Cardiac fibroblast (primary cell): ENCODE data around the gene ENOPH1.

Experiments used
- DNase-seq, 2 donors: peaks; one replicate each; pipeline versions ENCODE4 v3.0.0 to v3.0.0-alpha.2; 2010; ENCODE audit warnings: low read depth in 2 of 2
- H3K4me3 ChIP-seq, 2 donors: replicated peaks in 1 of 2; 1 replicate in 1 of 2; 2 replicates in 1 of 2; pipeline ENCODE4 v1.5.1; 2011; ENCODE audit warnings: low read depth in 2 of 2, low read length in 2 of 2, mild to moderate bottlenecking in 2 of 2, moderate library complexity in 1 of 2
- TF ChIP-seq, protein P1 (sequence below): IDR thresholded peaks from one replicate; pipeline ENCODE4 v1.5.1; 2011; ENCODE audit warnings: low read depth, mild to moderate bottlenecking, low read length, inconsistent platforms

ENOPH1 gene

GRCh38 chr4:82508011-82508410 lies 77.6 kb downstream of the ENOPH1 start:
- no peak overlapping the region for H3K4me3 ChIP-seq
- no peak for DNase-seq
- TF ChIP-seq, protein P1, sequence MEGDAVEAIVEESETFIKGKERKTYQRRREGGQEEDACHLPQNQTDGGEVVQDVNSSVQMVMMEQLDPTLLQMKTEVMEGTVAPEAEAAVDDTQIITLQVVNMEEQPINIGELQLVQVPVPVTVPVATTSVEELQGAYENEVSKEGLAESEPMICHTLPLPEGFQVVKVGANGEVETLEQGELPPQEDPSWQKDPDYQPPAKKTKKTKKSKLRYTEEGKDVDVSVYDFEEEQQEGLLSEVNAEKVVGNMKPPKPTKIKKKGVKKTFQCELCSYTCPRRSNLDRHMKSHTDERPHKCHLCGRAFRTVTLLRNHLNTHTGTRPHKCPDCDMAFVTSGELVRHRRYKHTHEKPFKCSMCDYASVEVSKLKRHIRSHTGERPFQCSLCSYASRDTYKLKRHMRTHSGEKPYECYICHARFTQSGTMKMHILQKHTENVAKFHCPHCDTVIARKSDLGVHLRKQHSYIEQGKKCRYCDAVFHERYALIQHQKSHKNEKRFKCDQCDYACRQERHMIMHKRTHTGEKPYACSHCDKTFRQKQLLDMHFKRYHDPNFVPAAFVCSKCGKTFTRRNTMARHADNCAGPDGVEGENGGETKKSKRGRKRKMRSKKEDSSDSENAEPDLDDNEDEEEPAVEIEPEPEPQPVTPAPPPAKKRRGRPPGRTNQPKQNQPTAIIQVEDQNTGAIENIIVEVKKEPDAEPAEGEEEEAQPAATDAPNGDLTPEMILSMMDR, result no peak

DNA sequence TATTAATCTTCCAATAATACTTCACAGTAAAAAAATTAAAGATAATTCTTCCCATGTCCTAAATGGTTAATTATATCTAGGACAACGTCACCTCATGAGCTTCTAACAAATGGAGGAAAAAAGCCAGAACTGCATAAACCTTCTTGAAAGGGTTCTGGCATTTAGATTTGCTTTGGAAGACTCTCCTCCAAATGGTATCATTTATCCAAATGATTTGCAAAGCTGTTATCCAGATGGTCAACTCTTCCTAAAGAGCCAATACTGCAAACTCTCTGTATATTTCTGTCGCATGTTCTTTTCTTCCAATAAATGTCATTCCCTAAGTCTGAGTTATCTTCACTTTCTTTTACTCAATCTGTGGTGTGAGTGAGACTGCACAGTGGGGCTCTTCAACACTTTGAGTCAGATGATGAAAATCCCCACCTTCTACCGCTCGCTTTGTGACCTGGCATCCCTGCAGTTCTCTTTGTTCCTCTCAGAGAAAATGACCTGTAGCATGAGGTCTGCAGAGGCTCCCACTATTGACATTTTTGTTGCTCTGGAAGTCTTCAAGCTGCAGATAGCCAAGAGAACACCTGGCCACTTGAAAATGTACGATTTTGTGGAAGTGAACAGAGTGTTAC lies 78.5 kb downstream of the ENOPH1 start:
- no peak overlapping the region for H3K4me3 ChIP-seq
- TF ChIP-seq, protein P1, result no peak
- DNase-seq, result no peak

DNA sequence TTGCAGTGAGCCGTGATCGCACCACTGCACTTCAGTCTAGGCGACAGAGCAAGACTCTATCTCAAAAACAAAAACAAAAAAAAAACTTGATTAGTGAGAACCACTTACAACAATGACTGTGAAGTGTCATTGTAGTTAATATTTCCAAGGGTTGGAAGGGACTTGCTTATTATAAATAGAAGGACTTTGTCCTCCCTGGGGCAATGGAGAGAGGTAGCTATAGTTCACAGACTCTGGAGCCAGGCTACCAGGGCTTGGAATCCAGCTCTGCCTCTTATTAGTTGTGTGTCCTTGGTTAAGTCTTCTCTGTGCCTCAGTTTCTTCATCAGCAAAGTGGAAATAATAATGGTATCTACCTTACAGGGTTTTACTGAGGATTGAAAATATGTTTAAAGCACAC lies 79.8 kb downstream of the ENOPH1 start:
- H3K4me3 ChIP-seq, result no peak overlapping the region
- TF ChIP-seq, protein P1, result no peak
- no peak for DNase-seq
